Smooth muscle cell (in vitro differentiated cells): ENCODE results near the gene TBKBP1. TPM values are rescaled to one million over a fixed set of nuclear protein-coding genes. Genes with fewer than 3 reads are reported as not detected.

Source experiments
- DNase-seq: peaks from one replicate; lab custom pipeline; 2025; ENCODE audit not compliant: unreplicated experiment; lab: John Stamatoyannopoulos, UW
- H2AFZ ChIP-seq: fragments of 200-600 bp; sonication (generic); 2 replicates; pipeline ENCODE4 v1.6.0; 2016; ENCODE audit warnings: antibody characterized with exemption, low read depth, mild to moderate bottlenecking
- H3F3A ChIP-seq: fragments of 200-600 bp; sonication (generic); 2 replicates; pipeline ENCODE4 v1.6.0; 2017; ENCODE audit warnings: antibody characterized with exemption, low read depth
- H3K27ac ChIP-seq: fragments of 200-600 bp; sonication (generic); 2 replicates; pipeline ENCODE4 v1.5.1; 2016; ENCODE audit warnings: low read depth, mild to moderate bottlenecking
- H3K27me3 ChIP-seq: fragments of 200-600 bp; sonication (generic); 2 replicates; pipeline ENCODE4 v1.6.1; 2016; ENCODE audit warnings: low read depth, mild to moderate bottlenecking
- H3K36me3 ChIP-seq: fragments of 200-600 bp; sonication (generic); 2 replicates; pipeline ENCODE4 v1.5.1; 2016; ENCODE audit warnings: low read depth
- H3K4me1 ChIP-seq: fragments of 200-600 bp; sonication (generic); 2 replicates; pipeline ENCODE4 v1.5.1; 2016; ENCODE audit warnings: low read depth
- H3K4me2 ChIP-seq: fragments of 200-600 bp; sonication (generic); 2 replicates; pipeline ENCODE4 v1.6.0; 2016; ENCODE audit warnings: mild to moderate bottlenecking
- H3K4me3 ChIP-seq: fragments of 200-600 bp; sonication (generic); 2 replicates; pipeline ENCODE4 v1.5.1; 2016; ENCODE audit warnings: mild to moderate bottlenecking
- H3K79me2 ChIP-seq: fragments of 200-600 bp; sonication (generic); 2 replicates; pipeline ENCODE4 v1.6.0; 2016; ENCODE audit warnings: low read depth, mild to moderate bottlenecking
- H3K9ac ChIP-seq: fragments of 200-600 bp; sonication (generic); 2 replicates; pipeline ENCODE4 v1.6.0; 2016; ENCODE audit warnings: low read depth
- H3K9me3 ChIP-seq: fragments of 200-600 bp; sonication (generic); replicated peaks from 2 replicates; pipeline ENCODE4 v1.5.1; 2016; ENCODE audit warnings: low read depth
- H4K20me1 ChIP-seq: fragments of 200-600 bp; sonication (generic); 2 replicates; pipeline ENCODE4 v1.6.0; 2016; ENCODE audit warnings: low read depth
- WGBS: methylation state at CpG from one replicate; pipeline ENCODE4 v1.1.7; 2016; ENCODE audit warnings: low lambda C conversion rate; 5-methylcytosine and 5-hydroxymethylcytosine counted together
- polyA plus RNA-seq: library from polyadenylated mRNA; unstranded; fragments of >200 nt; fragmentation: Nextera tagmentation; extraction: Ambion mirVana; gene quantifications from 2 replicates; pipeline ENCODE4 v1.2.1, GENCODE V29; 2016
- total RNA-seq: library from RNA; depleted of rRNA; stranded (reverse); fragments of >200 nt; gene quantifications from 2 replicates; pipeline ENCODE4 v1.2.3, GENCODE V29; 2014
- TF ChIP-seq, protein P1 (sequence below): fragments of 200-600 bp; sonication (generic); IDR thresholded peaks from 2 replicates; pipeline ENCODE4 v1.5.1; 2017; ENCODE audit warnings: borderline replicate concordance, mild to moderate bottlenecking, antibody characterized with exemption; ENCODE audit not compliant: insufficient read depth, poor library complexity, severe bottlenecking

The TBKBP1 gene
- total and polyA plus RNA-seq, 2 experiments from 2014 or later: 5.8 to 7.7 TPM

DNA sequence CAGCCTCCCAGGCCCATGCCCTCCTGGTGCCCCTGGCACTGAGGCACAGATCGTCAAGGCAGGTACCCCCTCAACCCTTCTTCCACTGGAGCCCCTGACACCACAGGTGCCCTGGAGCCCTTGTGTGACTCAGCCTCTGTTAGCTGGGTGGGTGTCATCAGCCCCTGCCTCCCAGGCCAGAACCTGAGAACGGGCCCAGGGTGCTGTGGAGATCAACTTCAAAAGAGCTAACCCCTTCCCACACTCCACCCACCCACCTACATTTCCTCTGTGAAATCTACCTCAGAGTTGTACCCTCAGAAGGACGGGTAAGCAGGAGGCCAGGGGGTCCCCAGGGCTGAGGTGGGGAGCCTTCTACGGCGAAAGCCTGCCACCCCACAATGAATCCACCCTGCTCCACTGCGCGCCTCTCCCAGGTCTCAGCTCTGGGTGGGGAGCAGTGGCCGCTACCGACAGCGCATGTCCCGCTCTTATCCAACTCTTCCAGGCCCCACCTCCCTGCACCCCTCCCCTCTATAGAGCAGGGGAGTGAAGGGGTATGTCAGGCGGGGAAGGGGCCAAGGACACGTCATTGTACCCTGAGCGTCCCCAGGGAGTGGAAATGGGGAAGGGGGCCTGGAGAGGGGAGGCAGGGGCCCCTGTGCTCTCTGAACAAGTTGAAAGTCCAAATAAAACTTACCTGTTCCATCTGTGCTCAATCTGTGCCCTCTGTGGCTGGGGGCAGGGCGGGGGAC lies 17.6 kb downstream of the TBKBP1 start:
- H3K27me3 ChIP-seq: peaks cover 3% of the 10 kb centered on the region

DNA sequence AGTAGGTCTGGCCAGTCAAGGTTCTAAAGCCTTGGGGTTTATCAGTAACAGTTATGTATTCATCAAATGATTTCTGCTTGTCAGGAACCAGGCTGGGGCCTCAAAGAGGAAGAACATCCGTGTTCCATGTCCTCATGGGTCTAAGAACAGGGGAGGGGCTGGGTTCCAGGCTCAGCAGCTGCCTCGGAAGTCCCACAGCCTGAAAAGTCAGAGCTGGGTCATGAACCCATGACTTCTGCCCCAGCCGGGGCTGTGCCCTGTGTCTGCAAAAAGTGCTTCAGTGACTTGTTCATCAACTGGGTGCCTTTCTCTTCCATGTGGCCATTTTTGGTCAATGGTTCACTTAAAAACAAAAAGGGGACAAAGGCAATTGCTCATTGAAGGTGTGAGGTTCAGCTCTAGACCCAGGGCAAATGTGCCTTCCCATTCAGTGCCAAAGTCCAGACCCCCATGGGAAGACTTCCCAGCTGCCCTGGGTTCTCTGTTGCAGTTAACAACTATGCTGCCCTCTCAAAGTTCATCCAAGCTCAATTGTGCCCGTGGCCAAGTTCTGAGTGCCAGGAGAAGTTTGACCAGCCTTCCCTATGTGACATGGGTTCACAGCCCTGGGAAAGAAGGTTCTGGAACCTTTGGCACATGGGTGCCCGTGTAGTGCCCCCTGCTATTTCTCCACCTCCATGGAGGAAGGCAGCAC lies 18.5 kb downstream of the TBKBP1 start:
- no peak for DNase-seq
- TF ChIP-seq, protein P1, sequence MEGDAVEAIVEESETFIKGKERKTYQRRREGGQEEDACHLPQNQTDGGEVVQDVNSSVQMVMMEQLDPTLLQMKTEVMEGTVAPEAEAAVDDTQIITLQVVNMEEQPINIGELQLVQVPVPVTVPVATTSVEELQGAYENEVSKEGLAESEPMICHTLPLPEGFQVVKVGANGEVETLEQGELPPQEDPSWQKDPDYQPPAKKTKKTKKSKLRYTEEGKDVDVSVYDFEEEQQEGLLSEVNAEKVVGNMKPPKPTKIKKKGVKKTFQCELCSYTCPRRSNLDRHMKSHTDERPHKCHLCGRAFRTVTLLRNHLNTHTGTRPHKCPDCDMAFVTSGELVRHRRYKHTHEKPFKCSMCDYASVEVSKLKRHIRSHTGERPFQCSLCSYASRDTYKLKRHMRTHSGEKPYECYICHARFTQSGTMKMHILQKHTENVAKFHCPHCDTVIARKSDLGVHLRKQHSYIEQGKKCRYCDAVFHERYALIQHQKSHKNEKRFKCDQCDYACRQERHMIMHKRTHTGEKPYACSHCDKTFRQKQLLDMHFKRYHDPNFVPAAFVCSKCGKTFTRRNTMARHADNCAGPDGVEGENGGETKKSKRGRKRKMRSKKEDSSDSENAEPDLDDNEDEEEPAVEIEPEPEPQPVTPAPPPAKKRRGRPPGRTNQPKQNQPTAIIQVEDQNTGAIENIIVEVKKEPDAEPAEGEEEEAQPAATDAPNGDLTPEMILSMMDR: no peak
- no peak overlapping the region for H2AFZ ChIP-seq
- no peaks in the 10 kb centered on the region for H3K9me3 ChIP-seq
- no peak overlapping the region for H3K27ac ChIP-seq
- no peaks in the 10 kb centered on the region for H3K4me1 ChIP-seq
- H3K9ac ChIP-seq: no peak overlapping the region
- H3K27me3 ChIP-seq: peaks cover 3% of the 10 kb centered on the region
- no peaks in the 10 kb centered on the region for H3K36me3 ChIP-seq
- peaks cover 6% of the 10 kb centered on the region for H4K20me1 ChIP-seq
- H3F3A ChIP-seq: no peaks in the 10 kb centered on the region
- H3K4me2 ChIP-seq: no peak overlapping the region
- WGBS: 85% methylated on average over 5 of the region's 5 CpGs
- H3K79me2 ChIP-seq: no peaks in the 10 kb centered on the region
- H3K4me3 ChIP-seq: no peak overlapping the region

More for the DNA sequence above, 17.6 kb downstream of the TBKBP1 start:
- no peak for DNase-seq
- no peak overlapping the region for H3K4me2 ChIP-seq
- no peak overlapping the region for H3K4me3 ChIP-seq
- H3K4me1 ChIP-seq: no peaks in the 10 kb centered on the region
- no peaks in the 10 kb centered on the region for H3F3A ChIP-seq
- no peaks in the 10 kb centered on the region for H3K36me3 ChIP-seq
- peaks cover 7% of the 10 kb centered on the region for H4K20me1 ChIP-seq
- H3K27ac ChIP-seq: no peak overlapping the region
- TF ChIP-seq, protein P1: no peak
- WGBS: 96% methylated on average over 15 of the region's 15 CpGs
- no peaks in the 10 kb centered on the region for H3K79me2 ChIP-seq
- no peaks in the 10 kb centered on the region for H3K9me3 ChIP-seq
- H2AFZ ChIP-seq: no peak overlapping the region
- H3K9ac ChIP-seq: no peak overlapping the region

DNA sequence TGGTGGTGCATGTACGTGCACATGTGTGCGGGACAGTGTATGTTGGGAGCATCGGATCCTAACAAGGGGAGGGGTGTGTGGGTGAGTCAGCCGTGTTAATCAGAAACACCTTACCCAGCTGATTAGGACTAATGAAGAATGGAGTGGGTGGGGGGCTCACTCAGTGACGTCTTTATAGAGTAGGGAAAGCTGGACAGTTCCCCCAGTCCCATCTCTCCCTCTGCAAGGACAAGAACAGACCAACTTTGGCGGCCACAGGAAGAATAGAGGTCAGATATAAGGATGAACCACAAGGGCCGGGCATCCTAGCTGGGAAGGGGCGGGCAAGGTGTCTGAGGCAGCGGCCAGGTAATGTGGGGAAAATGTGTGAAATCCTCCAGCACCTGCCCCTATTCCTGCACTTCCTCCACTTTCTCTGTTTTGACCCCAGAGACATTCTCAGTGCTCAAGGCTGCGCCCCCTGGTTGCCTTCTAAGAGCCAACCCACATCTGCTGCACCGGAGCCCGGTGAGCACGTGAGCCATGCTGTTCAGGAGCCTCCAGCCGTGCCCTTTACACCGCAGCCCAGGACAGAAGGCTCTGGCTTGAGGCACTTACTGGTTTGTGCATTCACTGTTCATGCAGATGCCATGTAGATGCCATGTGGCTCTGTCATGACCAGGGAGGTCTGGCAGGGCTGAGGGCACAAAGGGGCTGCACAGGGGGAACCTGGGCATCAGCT lies 20.2 kb downstream of the TBKBP1 start:
- no peaks in the 10 kb centered on the region for H3K79me2 ChIP-seq

More for the DNA sequence above, 20.2 kb downstream of the TBKBP1 start:
- no peaks in the 10 kb centered on the region for H3F3A ChIP-seq
- WGBS: 65% methylated on average over 15 of the region's 15 CpGs
- no peak overlapping the region for H3K4me2 ChIP-seq
- no peaks in the 10 kb centered on the region for H3K36me3 ChIP-seq
- H3K4me3 ChIP-seq: no peak overlapping the region
- TF ChIP-seq, protein P1: no peak
- H3K9ac ChIP-seq: no peak overlapping the region
- no peak overlapping the region for H3K27ac ChIP-seq
- peaks cover 3% of the 10 kb centered on the region for H3K27me3 ChIP-seq
- DNase-seq: no peak
- no peaks in the 10 kb centered on the region for H3K4me1 ChIP-seq
- no peak overlapping the region for H2AFZ ChIP-seq
- no peaks in the 10 kb centered on the region for H4K20me1 ChIP-seq
- H3K9me3 ChIP-seq: no peaks in the 10 kb centered on the region
